GM21786 (cell line): ENCODE measurements around the gene CNKSR3.

Source experiments
- ATAC-seq: cut with Tn5 transposase; IDR thresholded peaks from one replicate; pipeline ENCODE4 v1.9.1; 2021; ENCODE audit not compliant: unreplicated experiment

The CNKSR3 gene

GRCh38 chr6:154356113-154356512 is 154.4 kb downstream of the CNKSR3 start:
- no peak for ATAC-seq

GRCh38 chr6:154354265-154354777 is 156.2 kb downstream of the CNKSR3 start:
- no peak for ATAC-seq

- ATAC-seq = no peak
These were observed 156.9 kb downstream of the CNKSR3 start for GRCh38 chr6:154353626-154354025.

GRCh38 chr6:154352898-154353585 is 157.4 kb downstream of the CNKSR3 start:
- ATAC-seq = peak; percentile 63

- ATAC-seq = no peak
These were observed 160.2 kb downstream of the CNKSR3 start for GRCh38 chr6:154350293-154350692.

- no peak for ATAC-seq
These were observed 162.5 kb downstream of the CNKSR3 start for GRCh38 chr6:154347981-154348380.

GRCh38 chr6:154345811-154346210 is 164.7 kb downstream of the CNKSR3 start:
- no peak for ATAC-seq

GRCh38 chr6:154343473-154344308 is 166.8 kb downstream of the CNKSR3 start:
- no peak for ATAC-seq

- no peak for ATAC-seq
These were observed 168.6 kb downstream of the CNKSR3 start for GRCh38 chr6:154341871-154342270.

- ATAC-seq = no peak
These were observed 169.1 kb downstream of the CNKSR3 start for GRCh38 chr6:154341336-154341735.
